GM10248 (cell line): ENCODE measurements around the gene BRCA2.

Experiments
- CTCF ChIA-PET: fragments of 300-600 bp; sonication (Branson Sonifier 250); formaldehyde crosslinking; extraction: SDS; loops from one replicate; lab custom pipeline; 2021; ENCODE audit warnings: antibody characterized with exemption; lab: Yijun Ruan, JAX
- POLR2A ChIA-PET: fragments of 350-650 bp; sonication (Branson Sonifier 250); formaldehyde crosslinking; extraction: SDS; loops from one replicate; lab custom pipeline; 2020; ENCODE audit warnings: antibody characterized with exemption; lab: Yijun Ruan, JAX
- DNase-seq: peaks from one replicate; pipeline ENCODE4 v3.0.0; 2012; ENCODE audit errors: extremely low spot score
- TF ChIP-seq, protein P1 (sequence below): IDR thresholded peaks from 2 replicates; pipeline ENCODE4 v1.5.1; 2012; ENCODE audit warnings: mild to moderate bottlenecking, low read depth; ENCODE audit errors: extremely low read depth, missing control alignments, control extremely low read depth

The BRCA2 gene

DNA sequence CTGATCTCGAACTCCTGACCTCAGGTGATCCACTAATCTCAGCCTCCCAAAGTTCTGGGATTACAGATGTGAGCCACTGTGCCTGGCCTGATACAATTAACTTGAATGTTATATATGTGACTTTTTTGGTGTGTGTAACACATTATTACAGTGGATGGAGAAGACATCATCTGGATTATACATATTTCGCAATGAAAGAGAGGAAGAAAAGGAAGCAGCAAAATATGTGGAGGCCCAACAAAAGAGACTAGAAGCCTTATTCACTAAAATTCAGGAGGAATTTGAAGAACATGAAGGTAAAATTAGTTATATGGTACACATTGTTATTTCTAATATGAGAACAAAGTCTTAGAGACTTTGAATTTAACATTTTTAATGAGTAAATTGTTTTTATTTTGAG is 55.5 kb downstream of the BRCA2 start:
- DNase-seq = no peak
- ChIA-PET CTCF (no interaction called here), POLR2A (no interaction called here)
- TF ChIP-seq, protein P1, sequence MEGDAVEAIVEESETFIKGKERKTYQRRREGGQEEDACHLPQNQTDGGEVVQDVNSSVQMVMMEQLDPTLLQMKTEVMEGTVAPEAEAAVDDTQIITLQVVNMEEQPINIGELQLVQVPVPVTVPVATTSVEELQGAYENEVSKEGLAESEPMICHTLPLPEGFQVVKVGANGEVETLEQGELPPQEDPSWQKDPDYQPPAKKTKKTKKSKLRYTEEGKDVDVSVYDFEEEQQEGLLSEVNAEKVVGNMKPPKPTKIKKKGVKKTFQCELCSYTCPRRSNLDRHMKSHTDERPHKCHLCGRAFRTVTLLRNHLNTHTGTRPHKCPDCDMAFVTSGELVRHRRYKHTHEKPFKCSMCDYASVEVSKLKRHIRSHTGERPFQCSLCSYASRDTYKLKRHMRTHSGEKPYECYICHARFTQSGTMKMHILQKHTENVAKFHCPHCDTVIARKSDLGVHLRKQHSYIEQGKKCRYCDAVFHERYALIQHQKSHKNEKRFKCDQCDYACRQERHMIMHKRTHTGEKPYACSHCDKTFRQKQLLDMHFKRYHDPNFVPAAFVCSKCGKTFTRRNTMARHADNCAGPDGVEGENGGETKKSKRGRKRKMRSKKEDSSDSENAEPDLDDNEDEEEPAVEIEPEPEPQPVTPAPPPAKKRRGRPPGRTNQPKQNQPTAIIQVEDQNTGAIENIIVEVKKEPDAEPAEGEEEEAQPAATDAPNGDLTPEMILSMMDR = no peak

DNA sequence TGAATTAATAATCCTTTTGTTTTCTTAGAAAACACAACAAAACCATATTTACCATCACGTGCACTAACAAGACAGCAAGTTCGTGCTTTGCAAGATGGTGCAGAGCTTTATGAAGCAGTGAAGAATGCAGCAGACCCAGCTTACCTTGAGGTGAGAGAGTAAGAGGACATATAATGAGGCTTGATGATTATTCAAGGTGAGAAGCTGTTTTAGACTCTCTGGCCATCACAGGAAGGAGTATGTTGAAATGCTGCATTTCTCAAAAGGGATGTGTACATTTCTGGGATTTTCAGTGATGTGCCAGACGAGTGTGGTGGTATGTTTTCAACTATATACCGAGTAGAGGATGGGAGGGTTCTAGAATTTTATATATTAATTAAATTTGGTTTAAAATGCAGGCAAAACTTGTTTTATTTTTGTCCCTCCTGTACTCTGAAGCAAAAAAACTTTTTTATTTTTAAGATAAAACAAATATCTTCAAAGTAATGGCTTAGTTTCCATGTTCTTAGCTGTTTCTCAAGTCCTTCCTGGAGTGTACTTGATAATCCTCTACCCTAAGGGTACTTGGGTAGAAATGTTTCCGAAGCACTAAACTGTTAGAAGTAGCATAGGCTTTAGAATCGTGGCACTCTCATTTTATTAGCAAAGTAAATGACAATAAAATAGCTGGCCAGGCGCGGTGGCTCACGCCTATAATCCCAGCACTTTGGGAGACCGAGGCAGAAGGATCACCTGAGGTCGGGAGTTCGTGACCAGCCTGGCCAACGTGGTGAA is 61.5 kb downstream of the BRCA2 start:
- DNase-seq = no peak
- ChIA-PET CTCF (interaction anchor here (1.2 to 2.4 kb wide), 2 partner anchors 204 to 274 kb away, joined by 3 to 9 read pairs; no protein-coding TSS in a partner anchor), POLR2A (no interaction called here)
- TF ChIP-seq, protein P1 = no peak

DNA sequence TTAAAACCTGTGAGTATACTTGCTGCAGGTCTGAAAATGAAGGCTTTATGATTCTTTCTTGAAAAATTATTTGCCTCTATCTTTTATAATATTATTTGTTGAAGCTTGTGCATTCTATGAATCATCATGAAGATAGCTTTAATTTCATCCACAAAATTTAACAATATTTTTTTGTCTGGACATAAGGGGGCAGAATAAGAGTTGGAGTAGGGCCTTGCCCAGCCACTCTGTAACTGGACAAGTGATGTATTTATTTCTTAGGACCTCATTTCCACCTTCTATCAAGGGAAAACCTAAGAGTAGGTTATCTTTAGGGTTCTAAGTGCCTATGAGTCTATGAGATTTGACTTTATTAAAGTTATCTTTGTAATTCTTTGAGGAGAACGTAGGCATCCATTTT is 62.7 kb downstream of the BRCA2 start:
- TF ChIP-seq, protein P1 = no peak
- CTCF ChIA-PET = interaction anchor here (1.2 to 2.4 kb wide), 2 partner anchors 203 to 273 kb away, joined by 3 to 9 read pairs; no protein-coding TSS in a partner anchor
- no peak for DNase-seq
- POLR2A ChIA-PET = no interaction called here

DNA sequence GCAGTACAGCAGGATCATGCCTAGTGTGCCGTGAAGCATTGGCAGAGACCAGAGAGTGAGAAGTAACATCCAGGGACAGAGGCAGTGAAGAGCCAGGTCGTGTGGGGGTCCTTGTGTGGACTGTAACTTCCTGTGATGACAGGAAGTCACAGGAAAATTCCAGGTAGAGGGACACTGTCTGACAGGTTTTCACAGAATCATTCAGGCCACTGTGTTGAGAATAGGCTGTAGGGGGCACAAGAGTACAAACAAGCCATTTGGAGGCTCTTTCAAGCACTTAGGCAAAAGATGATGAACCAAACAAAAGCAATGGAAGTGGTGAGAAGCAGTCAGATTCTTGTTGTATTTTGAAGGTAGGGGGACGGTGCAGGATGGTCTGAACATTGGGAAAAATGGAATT is 66.2 kb downstream of the BRCA2 start:
- DNase-seq = peak; percentile 31
- CTCF ChIA-PET = interaction anchor here (0.6 to 4.3 kb wide), 19 partner anchors 8 to 471 kb away, joined by 3 to 53 read pairs (median 4); partner anchors contain the start of gene N4BP2L2
- POLR2A ChIA-PET = no interaction called here
- TF ChIP-seq, protein P1 = peak; percentile 46

DNA sequence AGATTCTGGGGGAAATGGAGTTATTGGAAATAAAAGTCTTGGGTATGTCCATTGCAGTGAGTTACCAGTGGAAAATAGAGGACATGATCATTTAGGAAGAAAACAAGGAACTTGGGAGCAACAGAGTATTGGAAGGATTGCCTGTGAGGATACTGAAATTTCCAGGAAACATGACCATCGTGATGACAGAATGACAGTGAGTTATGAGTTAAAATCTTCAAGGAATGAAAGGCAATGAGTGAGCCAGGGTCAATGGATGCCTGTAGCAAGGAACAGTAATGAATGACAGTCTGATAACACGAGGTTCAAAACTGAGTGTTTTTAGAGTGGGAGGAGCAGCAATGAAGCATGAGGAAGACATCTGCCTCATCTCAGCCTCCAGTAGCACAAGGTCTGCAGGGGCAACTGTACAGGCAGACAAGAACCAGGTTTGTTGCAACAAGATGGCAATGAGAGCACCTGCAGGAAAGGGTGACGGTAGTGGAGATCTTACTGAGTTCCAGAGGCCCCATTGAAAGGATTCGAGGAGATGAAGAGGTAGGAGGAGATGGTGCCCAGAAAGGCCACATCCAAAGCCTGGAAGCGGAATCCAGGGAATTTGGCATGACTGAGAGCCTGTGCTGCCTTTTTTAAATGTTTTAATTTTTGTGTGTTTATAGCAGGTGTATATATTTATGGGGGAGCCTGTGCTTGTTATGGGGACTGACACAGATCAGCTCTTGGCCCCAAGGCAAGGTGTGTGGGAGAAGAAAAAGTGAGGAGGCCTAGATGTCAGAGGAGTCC is 68.7 kb downstream of the BRCA2 start:
- TF ChIP-seq, protein P1 = no peak
- ChIA-PET CTCF (interaction anchor here (1.3 to 4.3 kb wide), 4 partner anchors 11 to 198 kb away, joined by 3 to 53 read pairs (median 12); no protein-coding TSS in a partner anchor), POLR2A (no interaction called here)
- DNase-seq = no peak

DNA sequence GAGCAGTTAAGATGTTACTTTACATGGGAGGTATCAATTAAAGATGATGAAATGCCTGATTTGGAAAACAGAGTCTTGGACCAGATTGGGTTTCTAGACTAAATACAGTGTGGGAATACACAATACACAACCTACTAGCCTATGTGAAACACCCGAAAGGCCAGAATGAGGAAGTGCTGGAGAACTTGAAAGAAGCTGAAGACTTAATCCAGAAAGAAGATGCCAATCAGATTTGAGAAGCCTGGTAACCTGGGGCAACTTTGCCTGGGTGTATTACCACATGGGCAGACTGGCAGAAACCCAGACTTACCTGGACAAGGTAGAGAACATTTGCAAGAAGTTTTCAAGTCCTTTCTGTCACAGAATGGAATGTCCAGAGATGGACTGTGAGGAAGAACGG is 69.4 kb downstream of the BRCA2 start:
- POLR2A ChIA-PET = no interaction called here
- TF ChIP-seq, protein P1 = no peak
- CTCF ChIA-PET = interaction anchor here (1.0 to 4.2 kb wide), 6 partner anchors 10 to 197 kb away, joined by 3 to 20 read pairs (median 4); no protein-coding TSS in a partner anchor
- no peak for DNase-seq
